Right lung (tissue), 5 donors: Measurements from ENCODE around the gene NXF1. TPM values are rescaled to one million over a fixed set of nuclear protein-coding genes. Genes with fewer than 3 reads are reported as not detected.
"Not testable (repeated sequence)": the region's sequence is repeated elsewhere in the genome, so short reads cannot be mapped to it uniquely, and the experiment has no call there.

Experiments used
- DNase-seq, 2 donors: peaks; one replicate each; pipeline ENCODE4 v3.0.0-alpha.2; 2013
- polyA plus RNA-seq, 5 donors: library from polyadenylated mRNA; unstranded; fragments of 120-200 nt; gene quantifications; one replicate each; pipeline versions ENCODE4 v1.2.1 to v1.2.3, GENCODE V29; 2013; ENCODE audit warnings: inconsistent platforms in 1 of 5, low replicate concordance in 1 of 5; ENCODE audit not compliant: insufficient read length in 5 of 5, insufficient read depth in 1 of 5

NXF1 gene
- polyA plus RNA-seq, 5 donors: 111 to 162 (median 134) TPM

DNA sequence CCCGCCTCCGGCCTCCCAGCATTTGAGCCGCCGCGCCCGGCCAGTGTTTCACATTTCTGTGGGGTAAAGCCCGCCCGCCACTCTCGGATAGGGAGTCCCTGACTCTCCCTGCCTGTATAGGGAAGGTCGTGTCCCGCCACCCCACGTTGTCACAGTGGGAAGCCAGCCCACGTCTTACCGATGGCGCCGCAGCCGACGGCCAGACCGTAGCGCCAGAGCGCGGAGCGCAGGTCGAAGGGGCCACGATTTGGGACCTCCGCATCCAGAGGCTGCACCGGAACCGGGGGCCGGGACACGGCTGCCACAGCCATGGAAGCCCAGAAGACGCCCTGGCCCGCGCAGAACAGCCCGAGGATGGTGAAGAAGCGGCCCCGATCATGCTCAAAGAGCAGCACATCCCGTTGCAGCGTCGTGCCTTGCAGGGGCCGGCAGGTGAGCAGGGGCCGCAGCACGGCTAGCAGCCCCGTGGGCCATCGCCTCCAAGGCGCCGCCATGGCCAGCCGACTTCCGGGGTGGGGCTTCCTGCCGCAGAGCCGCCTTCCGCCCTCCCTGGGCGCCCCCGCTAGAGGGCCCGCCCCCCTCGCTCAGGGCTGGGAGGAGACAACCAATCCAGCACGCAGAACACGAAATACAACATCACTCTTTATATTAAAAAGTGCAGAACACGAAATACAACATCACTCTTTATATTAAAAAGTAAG lies 13.6 kb downstream of the NXF1 start, which contains the start of gene TMEM223:
TMEM223 (minus strand) TSS at position 506 of the 701 bp plus-strand sequence; CDS start at position 494, 12 bp downstream.
- DNase-seq: peak; percentile 81 to 84

DNA sequence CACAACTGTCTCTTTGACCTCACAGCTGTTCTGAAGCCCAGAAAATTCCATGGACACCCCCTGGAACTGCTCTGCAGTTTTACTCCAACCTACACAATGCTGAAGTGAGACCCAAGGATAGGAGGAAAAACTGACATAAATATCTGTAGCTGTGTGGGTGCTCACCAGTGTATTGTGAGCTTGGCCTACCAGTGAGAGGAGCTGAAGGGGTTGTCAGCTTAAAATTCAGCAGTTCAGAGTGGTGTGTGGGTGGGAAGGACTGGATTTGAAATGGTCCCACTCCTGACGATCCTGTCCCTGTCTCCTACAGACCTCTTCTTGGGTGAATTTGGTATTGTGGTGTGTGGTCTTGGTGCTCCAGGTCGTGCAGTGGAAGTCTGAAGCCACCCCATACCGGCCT lies 15.7 kb downstream of the NXF1 start:
- DNase-seq: no peak

DNA sequence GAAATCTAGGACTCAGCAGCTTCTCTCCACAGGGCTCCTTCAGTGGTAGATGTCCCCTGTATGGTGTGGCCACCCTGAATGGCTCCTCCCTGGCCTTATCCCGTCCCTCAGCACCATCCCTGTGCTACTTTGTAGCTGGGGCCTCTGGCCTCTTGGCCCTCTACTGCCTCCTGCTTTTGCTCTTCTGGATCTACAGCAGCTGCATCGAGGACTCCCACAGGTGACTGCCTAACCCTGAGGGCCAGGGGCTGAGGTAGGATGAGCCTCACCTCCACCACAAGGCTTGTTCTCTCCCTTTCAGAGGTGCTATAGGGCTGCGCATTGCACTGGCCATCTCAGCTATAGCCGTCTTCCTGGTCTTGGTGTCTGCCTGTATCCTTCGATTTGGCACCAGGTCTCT lies 16.2 kb downstream of the NXF1 start:
- DNase-seq: no peak

DNA sequence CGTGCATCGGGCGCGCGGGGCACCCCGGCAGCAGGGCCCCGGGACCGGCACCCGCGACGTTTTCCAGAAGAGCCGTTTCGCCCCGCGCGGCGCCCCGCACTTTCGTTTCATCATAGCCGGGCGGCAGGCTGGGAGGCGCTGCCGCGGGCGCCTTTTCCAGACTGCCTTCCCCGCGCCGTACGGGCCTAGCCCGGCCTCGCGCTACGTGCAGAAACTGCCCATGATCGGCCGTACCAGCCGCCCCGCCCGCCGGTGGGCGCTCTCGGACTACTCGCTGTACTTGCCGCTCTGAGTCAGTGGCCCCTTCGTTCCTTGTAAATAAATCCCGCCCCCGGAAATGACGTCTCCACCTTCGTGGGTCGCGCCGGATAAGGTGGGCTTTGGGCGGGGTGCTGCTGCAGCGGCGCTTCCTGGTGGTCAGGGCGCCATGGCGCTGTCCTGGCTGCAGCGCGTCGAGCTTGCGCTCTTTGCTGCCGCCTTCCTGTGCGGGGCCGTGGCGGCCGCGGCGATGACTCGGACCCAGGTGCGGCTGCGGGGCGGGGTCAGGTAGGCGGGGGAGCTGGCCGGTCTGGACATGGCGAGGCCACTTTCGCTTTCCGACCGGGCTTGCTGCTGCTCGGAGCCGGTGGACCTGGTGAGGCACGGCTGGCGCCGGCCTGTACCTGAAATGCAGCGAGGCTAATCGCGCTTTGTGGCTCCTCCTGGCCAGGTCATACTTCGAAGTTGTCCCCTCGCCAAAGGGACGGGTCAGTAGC lies 18.1 kb downstream of the NXF1 start, which contains the start of gene TMEM179B:
TMEM179B (plus strand) TSS at position 398 of the 755 bp plus-strand sequence; CDS start at position 428, 30 bp downstream.
- peak; percentile 96 to 97 for DNase-seq

DNA sequence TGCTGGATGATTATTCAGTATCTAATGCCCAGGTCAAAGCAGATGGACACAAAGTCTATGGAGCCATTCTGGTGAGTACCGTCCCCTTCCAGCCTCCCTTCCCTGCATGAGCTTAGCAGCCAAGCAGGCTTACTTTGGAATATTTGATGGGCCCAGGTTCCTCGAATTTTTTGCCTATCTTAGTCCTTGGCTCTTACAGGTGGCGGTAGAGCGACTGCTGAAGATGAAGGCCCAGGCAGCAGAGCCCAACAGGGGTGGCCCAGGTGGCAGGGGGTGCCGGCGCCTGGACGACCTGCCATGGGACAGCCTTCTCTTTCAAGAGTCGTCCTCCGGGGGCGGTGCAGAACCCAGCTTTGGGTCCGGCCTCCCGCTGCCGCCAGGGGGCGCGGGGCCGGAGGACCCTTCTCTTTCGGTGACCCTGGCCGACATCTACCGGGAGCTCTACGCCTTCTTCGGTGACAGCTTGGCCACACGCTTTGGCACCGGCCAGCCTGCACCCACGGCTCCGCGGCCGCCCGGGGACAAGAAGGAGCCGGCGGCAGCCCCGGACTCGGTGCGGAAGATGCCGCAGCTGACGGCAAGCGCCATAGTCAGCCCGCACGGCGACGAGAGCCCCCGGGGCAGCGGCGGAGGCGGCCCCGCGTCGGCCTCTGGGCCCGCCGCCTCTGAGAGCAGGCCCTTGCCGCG lies 18.8 kb downstream of the NXF1 start:
- peak; percentile 85 to 89 for DNase-seq

DNA sequence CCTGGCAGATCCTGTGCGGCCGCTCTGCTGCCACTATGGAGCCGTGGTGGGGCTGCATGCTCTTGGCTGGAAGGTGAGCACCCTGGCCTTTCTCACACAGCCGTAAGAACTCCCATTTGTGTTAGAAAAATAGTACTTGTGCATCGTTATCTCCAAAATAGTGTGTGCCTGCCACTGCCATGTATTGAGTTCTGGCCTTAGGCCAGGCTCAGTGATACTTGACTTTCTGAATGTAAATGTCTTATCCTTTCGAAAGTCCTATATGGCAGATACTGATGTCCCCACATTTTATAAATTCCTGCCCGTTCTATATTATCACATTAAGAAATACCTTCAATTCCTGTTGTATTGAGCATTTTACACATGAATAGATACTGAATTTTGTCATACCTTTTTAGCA lies 22.5 kb downstream of the NXF1 start:
- DNase-seq: no peak

DNA sequence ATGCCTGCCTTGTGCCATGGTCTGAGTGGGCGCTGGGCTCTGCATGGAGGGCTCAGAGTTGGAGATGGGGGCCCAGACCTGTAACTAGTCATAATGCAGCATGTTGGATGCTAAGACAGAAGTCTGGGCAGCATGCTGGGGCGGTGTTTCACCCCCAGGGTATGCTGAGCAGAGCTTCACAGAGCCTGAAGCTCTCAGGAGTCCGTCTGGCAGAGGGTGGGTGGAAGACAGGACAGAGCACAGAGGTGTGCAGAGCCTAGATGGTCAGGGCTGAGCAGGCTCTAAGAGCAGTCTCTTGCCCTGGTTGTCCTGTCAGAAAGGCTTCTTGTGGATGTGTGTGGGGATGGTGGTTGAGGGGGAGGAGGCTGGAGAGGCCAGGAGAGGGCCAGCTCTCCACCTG lies 26.8 kb downstream of the NXF1 start:
- no peak for DNase-seq

DNA sequence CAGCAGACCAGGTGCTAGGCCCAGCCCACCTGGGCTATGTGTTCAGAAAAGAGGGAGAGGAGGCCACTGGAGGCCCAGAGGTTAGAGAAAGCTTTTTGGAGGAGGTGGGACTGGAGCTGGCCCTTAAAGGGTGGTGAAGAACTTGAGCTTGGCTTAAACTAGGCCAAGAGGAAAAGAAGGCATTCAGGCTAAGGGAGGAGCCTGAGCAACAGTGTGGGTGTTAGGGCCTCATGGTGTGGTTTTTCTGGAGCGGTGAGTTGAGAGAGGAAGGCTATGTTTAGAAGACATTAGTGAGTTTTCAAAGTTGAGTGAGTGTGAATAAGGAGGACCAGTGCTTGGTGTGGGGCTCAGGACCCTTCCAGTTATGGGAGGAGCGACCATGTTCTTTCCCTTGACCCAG lies 27.9 kb downstream of the NXF1 start:
- no peak for DNase-seq

DNA sequence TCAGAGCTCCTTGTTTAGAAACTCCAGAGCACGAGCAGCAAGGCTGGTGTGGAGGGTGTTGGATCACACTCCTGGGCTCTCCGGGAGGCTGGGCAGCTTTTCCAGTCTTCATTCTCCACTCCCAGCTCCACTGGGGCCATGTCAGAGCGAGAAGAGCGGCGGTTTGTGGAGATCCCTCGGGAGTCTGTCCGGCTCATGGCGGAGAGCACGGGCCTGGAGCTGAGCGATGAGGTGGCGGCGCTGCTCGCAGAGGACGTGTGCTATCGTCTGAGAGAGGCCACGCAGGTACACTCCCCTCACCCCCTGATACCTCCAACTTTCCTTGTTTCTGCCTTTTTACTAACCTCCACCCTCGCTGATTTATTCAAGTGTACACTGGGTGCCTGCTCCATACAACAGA lies 29.6 kb downstream of the NXF1 start:
- no peak for DNase-seq

DNA sequence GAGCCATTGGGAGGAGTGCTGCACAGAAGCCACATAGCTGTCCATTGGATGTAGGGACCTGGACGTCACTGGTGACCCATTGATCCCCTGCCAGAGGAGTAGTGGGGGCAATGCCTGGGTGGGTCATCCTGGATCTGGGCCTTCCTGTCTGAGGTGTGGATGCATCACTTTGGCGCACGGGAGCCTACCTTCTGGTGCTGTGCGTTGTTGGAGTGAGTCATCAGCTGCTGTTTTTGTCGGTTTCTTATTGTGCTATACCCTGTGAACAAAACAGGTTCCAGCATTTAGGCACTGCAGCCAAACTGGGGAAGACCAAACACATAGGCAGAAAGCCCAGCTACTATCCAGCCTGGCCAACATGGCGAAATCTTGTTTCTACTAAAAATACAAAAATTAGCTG lies 30.8 kb downstream of the NXF1 start:
- DNase-seq: no peak

DNA sequence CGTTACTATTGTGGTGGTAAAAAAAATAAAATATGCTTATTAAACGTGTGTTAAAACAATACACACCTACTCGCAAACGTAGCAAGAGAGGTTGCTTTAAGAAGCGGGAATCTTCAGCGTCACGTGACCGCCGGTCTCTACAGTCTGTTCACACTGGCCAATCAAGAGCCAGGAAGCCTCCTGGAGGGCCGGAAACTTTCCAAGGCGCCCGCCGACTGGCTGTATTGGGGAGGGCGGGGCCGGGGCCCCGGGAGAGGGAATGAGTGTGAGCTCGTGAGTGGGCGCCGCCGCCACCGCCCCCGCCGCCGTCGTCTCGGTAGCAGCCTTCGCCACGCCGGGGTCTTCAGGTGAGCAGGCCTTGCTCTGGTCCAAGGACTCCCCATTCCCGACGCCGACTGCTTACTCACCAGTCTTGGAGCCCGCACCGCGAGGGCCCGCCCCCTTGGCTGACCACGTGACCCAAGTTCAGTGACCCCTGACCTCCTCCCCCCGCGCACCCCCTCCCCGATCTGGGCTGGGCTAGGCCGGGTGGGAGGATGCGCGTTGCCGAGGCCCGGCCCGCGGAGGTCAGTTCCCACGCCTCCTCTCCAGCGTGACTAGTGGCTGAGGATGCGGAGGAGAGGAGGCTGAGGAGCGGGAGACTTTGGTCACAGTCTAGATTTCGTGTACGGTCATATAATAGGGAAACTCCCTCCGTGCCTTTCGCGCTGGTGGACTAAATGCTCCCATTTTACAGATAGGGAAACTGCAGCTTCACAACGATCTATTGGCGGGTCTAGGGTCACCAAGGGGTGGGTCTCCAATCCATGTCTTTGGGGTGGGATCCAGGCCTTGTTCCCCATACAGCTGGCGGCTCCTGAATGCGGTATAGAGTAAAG lies 33.9 kb downstream of the NXF1 start, which contains the start of gene TAF6L:
TAF6L (plus strand) TSS at position 253 of the 878 bp plus-strand sequence. CDS start 4,388 bp downstream, outside the sequence.
- peak; percentile 95 for DNase-seq

DNA sequence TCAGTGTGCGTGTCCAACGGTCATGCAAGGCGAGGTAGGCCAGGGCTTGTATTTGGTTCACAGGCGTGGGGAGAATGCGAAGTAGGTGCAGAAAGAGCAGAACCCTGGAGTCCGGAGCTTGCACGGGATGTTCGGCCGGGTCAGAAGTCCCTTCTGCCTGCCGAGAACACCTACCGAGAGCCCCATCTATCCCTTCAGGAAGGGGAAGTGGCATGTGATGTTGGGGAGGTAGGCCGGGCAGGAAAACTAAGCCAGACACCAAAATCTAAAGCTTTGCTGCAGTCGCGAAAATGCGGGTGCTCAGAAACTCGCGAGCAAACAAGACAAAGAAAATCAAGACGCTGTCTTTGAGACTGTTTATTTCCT lies 34.5 kb downstream of the NXF1 start:
- no peak for DNase-seq

DNA sequence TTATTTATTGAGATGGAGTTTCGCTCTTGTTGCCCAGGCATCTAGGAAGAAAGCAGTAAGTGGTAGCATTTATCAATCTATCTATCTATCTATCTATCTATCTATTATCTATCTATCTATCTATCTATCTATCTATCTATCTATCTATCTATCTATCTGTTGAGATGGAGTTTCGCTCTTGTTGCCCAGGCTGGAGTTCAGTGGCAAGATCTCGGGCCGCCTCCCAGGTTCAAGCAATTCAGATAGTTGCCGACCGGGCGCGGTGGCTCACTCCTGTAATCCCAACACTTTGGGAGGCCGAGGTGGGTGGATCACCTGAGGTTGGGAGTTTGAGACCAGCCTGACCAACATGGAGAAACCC lies 44.4 kb downstream of the NXF1 start:
- DNase-seq: not testable (repeated sequence)

DNA sequence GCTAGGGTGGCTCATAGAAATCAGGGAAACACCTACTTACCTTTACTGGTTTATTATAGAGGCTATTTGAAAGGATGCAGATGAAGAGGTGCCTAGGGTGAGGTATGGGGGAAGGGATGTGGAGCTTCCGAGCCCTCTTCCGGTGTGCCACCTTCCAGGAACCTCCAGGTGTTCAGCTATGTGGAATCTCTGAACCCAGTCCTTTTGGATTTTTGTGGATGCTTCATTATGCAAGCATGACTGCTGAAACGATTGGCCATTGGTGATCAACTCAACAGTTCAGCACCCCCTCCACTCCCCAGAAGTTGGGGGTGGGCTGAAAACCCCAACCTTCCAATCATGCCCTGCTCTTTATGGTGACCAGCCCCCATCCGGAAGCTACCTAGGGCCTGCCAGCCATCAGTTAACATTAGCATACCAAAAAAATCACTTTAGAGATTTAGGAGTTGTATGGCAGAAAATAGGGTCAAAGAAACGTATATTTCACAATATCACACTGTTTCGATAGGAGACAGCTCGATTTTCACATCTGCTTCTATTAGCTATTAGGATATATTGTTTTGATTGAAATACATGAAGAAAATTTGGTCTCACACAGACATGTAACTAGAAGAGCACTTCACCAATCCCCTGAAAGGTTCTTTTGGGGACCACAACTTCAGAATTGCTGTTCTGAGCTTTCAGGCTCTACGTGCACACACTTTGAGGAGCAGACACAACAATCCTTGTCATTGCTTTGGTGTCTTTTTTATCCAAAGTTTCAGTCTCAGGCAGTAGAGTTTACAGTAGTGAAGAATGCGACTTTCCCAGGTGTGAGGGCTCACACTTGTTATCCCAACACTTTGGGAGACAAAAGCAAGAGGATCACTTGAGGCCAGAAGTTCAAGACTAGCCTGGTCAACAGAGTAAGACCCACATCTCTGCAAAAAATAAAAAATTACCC lies 47.1 kb downstream of the NXF1 start:
- DNase-seq: no peak

DNA sequence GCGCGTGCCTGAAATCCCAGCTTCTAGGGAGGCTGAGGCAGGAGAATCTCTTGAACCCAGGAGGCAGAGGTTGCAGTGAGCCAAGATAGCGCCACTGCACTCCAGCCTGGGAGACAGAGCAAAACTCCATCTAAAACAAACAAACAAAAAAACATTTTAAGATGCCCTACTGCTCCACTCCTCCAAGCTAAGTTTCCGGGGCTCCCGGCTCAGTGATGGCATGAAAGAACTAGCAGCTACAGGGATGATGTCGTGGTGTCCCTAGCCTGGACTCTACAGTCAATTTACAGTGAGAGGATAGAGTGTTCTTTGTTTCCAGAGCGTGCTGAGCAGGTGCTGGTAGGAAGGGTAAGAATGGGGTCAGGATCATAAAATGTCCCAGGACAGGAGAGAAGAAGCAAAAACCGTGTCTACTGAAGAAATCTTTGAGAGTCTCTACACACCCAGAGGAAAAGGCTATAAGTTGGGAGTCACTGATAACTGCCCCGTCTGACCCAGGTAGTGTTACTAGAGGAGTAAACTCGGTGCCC lies 50.1 kb downstream of the NXF1 start:
- DNase-seq: no peak

DNA sequence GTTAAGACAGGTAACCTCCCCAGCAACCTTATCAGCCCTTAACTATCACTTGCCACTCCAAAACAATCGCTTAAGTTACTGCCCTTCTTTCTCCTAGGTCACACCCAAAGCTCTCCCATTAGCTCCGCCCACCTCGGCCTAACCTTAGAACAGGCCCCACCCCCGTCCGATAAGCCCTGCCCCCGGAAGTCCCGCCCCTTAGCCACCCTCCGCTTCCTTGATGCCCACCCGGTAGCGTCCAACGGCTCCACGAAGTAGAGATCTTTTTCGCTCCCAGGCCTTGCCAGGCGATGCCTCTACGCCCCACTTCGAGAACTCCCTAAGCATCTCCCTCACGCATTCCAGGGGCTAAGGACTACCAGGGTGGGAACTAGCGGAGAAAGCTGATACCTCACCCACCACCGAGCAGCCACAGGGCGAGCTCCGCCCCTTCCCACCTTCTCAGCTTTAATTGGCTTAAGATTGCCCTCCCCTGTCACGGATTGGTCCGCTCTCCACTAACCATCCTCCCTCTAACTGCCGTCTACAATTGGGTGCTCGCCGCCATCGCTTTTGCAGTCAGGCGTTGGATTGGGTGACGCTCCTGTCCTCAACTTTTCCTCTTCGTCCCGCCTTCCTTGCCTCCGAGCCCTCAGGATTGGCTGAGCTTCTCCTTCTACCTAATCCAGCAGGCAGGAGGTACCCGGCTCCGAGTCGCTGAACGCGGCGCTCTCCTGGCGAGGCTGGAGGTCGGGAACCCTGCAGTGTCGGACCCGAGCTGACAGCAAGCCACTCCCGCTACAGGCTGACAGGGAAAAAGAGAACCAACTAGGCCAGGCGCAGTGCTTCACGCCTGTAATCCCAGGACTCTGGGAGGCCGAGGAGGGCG lies 51.3 kb downstream of the NXF1 start, which contains the start of gene ZBTB3:
ZBTB3 (minus strand) TSS at position 425 of the 868 bp plus-strand sequence. CDS start 496 bp downstream, outside the sequence.
- DNase-seq: peak; percentile 95 to 98

DNA sequence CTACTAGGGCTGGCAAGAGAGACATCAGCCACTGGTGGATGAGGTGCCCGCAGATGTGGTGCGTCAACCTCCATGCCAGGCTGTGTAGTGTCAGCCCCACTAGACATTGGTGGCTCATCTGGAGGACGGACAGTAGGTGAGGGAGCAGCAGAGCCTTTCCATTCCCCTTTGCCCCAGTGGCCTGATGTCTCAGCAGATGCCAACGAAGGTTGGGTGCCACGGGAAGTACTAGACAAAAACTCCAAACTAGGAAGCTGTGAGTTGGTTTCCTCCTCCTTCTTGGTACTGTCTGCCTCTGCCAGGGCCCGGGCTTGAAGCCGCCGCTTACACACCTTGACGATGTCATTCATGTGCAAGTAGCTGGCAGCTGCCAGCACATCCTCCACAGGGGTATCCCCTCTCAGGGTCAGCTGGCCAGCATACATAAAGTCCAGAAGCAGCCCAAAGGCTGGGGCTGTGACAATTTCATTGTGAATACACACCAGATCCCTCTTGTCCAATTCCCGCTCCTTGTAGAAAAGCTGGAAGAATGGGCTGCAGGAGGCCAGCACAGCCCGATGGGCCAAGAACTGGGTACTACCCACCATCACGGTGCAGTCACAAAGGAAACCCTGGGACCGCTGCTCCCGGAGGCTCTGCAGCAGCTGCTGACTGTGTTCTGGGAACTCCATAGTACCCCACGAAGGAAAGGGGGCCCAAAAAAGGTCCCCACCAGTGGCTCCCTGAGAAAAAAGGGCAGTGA lies 52.1 kb downstream of the NXF1 start:
- DNase-seq: no peak

DNA sequence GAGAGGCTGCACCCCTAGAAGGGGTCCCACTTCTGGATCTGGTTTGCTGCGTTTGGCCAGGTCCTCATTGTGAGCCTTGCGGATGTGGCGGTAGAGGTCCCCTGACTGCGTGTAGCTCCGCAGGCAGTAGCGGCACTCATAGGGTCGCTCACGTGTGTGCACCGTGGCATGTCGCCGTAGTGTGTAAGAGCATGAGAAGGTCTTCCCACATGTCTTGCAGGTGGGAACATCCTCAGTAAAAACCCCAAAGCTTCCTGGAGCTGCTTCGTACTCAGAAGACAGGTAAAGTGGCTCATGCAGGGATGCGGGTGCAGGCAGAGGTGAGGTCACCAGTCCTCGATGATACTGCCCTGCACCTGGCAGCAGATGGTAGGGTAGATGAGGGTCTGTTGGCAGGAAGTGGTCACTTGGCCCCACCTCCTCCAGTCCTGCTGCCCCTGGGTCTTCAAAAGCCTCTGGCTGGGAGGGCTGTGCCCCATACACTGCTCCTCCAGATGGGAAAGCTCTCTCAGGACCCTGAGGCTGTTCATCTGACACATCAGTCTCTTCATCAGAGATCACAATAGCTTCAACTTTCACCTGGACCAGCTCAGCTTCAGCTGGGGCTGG lies 53.0 kb downstream of the NXF1 start:
- DNase-seq: no peak
